HG03442 (cell line): ENCODE measurements around the gene MALT1.
"Not testable (repeated sequence)": the region's sequence is repeated elsewhere in the genome, so short reads cannot be mapped to it uniquely, and the experiment has no call there.

Source experiments
- ATAC-seq: cut with Tn5 transposase; IDR thresholded peaks from one replicate; pipeline ENCODE4 v1.9.1; 2021; ENCODE audit warnings: mild to moderate bottlenecking, moderate library complexity; ENCODE audit not compliant: unreplicated experiment

Gene MALT1

GRCh38 chr18:58671111-58671631 lies at the start of gene MALT1:
Gene MALT1, plus strand, starts transcription at chr18:58671465. Its CDS starts 179 bp downstream, at chr18:58671644.
- peak; percentile 70 for ATAC-seq

GRCh38 chr18:58624011-58624410 lies 47.3 kb upstream of the MALT1 start:
- no peak for ATAC-seq

GRCh38 chr18:58625839-58626238 lies 45.4 kb upstream of the MALT1 start:
- ATAC-seq = no peak

GRCh38 chr18:58630071-58630470 lies 41.2 kb upstream of the MALT1 start:
- no peak for ATAC-seq

GRCh38 chr18:58631301-58631700 lies 40.0 kb upstream of the MALT1 start:
- no peak for ATAC-seq

- ATAC-seq = no peak
Observed at GRCh38 chr18:58632552-58632951, 38.7 kb upstream of the MALT1 start.

GRCh38 chr18:58633874-58634273 lies 37.4 kb upstream of the MALT1 start:
- no peak for ATAC-seq

- ATAC-seq = no peak
Observed at GRCh38 chr18:58635891-58636290, 35.4 kb upstream of the MALT1 start.

- ATAC-seq = no peak
Observed at GRCh38 chr18:58637197-58637596, 34.1 kb upstream of the MALT1 start.

GRCh38 chr18:58637946-58638345 lies 33.3 kb upstream of the MALT1 start:
- no peak for ATAC-seq

- peak; percentile 51 for ATAC-seq
Observed at GRCh38 chr18:58638441-58638840, 32.8 kb upstream of the MALT1 start.

- ATAC-seq = no peak
Observed at GRCh38 chr18:58639237-58639636, 32.0 kb upstream of the MALT1 start.

GRCh38 chr18:58639751-58640427 lies 31.4 kb upstream of the MALT1 start:
- no peak for ATAC-seq

GRCh38 chr18:58640428-58640805 lies 30.8 kb upstream of the MALT1 start:
- no peak for ATAC-seq

- ATAC-seq = no peak
Observed at GRCh38 chr18:58640891-58641610, 30.2 kb upstream of the MALT1 start.

GRCh38 chr18:58643557-58643956 lies 27.7 kb upstream of the MALT1 start:
- not testable (repeated sequence) for ATAC-seq

GRCh38 chr18:58645398-58645797 lies 25.9 kb upstream of the MALT1 start:
- no peak for ATAC-seq

- ATAC-seq = no peak
Observed at GRCh38 chr18:58646334-58646862, 24.9 kb upstream of the MALT1 start.

GRCh38 chr18:58649966-58650816 lies 21.1 kb upstream of the MALT1 start:
- peak; percentile 88 for ATAC-seq

- not testable (repeated sequence) for ATAC-seq
Observed at GRCh38 chr18:58650830-58651229, 20.4 kb upstream of the MALT1 start.

- ATAC-seq = not testable (repeated sequence)
Observed at GRCh38 chr18:58653144-58653722, 18.0 kb upstream of the MALT1 start.
